Measurements from ENCODE around the gene CYP24A1. TPM values are rescaled to one million over a fixed set of nuclear protein-coding genes. Genes with fewer than 3 reads are reported as not detected.

Gene CYP24A1
- total and polyA plus RNA-seq, 2 donors (not counting 3 experiments of a cell fraction or from before 2014, with no cell fraction given) = not detected

- POLR2A ChIA-PET = no interaction called here
- CTCF ChIA-PET = no interaction called here
- dilution Hi-C loops (cut with MboI; ENCODE audit: extremely low pct_ligation_motif_present, low sequenced_read_pairs) = no loop called here
Measured at GRCh38 chr20:54165803-54166202, 8.0 kb downstream of the CYP24A1 start.

More at GRCh38 chr20:54165803-54166202, 8.0 kb downstream of the CYP24A1 start:
- Histone ChIP-seq H3K36me3 (ENCODE audit: control insufficient read depth in 2 of 2, extremely low read depth in 1 of 2, insufficient read depth in 2 of 2, low read length in 2 of 2) (no peaks in the 10 kb centered on the region), H2AFZ (ENCODE audit: low read depth, low read length) (no peak overlapping the region), H3K9me3 (replicated peaks; ENCODE audit: control insufficient read depth, insufficient read depth, low read length) (no peaks in the 10 kb centered on the region), H4K20me1 (replicated peaks; ENCODE audit: control insufficient read depth, extremely low read depth, insufficient read depth, low read length) (no peaks in the 10 kb centered on the region), H3K27me3 (ENCODE audit: control insufficient read depth in 2 of 2, insufficient read depth in 2 of 2, low read length in 2 of 2) (no peaks in the 10 kb centered on the region), H3K79me2 (ENCODE audit: control insufficient read depth, insufficient read depth, low read length) (no peaks in the 10 kb centered on the region), H3K9me1 (replicated peaks; ENCODE audit: control insufficient read depth, extremely low read depth, insufficient read depth, low read length) (no peaks in the 10 kb centered on the region), H3K9ac (replicated peaks; ENCODE audit: extremely low read depth, insufficient read depth, low read length) (no peak overlapping the region), H3K27ac (ENCODE audit: insufficient read depth, low read depth, low read length) (no peak overlapping the region), H3K4me1 (ENCODE audit: control insufficient read depth, extremely low read depth, insufficient read depth, low read length) (no peaks in the 10 kb centered on the region), H3K4me2 (ENCODE audit: insufficient read depth, low read length) (no peak overlapping the region), H3K4me3 (replicated peaks in 1 of 3; ENCODE audit: insufficient read depth in 1 of 3, low read depth in 1 of 3, low read length in 3 of 3) (no peak overlapping the region)
- no peak for FAIRE-seq
- no TSS peak for BruUV-seq (replicated peaks)
- intact Hi-C loops (cut with micrococcal nuclease) = no loop called here
- TF ChIP-seq GATA2 (IDR thresholded peaks at IDR 0.05; ENCODE audit: insufficient read depth, insufficient read length, low read depth, low read length) (no peak), POLR2AphosphoS5 (IDR thresholded peaks at IDR 0.05; ENCODE audit: insufficient read depth, low read depth, low read length) (no peak), JUN (IDR thresholded peaks at IDR 0.05; ENCODE audit: borderline replicate concordance, insufficient read depth, insufficient read length, low read depth) (no peak), MAX (IDR thresholded peaks at IDR 0.05; ENCODE audit: insufficient read depth, insufficient read length) (no peak), FOS (IDR thresholded peaks at IDR 0.05; ENCODE audit: borderline replicate concordance, insufficient read depth, low read length) (no peak), EZH2 (IDR thresholded peaks at IDR 0.05; ENCODE audit: borderline replicate concordance, low read depth, low read length, severe bottlenecking) (no peak), POLR2A (IDR thresholded peaks at IDR 0.05; ENCODE audit: low read depth, low read length) (no peak)
- TF ChIP-seq, protein P1, sequence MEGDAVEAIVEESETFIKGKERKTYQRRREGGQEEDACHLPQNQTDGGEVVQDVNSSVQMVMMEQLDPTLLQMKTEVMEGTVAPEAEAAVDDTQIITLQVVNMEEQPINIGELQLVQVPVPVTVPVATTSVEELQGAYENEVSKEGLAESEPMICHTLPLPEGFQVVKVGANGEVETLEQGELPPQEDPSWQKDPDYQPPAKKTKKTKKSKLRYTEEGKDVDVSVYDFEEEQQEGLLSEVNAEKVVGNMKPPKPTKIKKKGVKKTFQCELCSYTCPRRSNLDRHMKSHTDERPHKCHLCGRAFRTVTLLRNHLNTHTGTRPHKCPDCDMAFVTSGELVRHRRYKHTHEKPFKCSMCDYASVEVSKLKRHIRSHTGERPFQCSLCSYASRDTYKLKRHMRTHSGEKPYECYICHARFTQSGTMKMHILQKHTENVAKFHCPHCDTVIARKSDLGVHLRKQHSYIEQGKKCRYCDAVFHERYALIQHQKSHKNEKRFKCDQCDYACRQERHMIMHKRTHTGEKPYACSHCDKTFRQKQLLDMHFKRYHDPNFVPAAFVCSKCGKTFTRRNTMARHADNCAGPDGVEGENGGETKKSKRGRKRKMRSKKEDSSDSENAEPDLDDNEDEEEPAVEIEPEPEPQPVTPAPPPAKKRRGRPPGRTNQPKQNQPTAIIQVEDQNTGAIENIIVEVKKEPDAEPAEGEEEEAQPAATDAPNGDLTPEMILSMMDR (IDR thresholded peaks at IDR 0.05; ENCODE audit: extremely low read depth in 1 of 2, insufficient read depth in 1 of 2, low read depth in 1 of 2, low read length in 2 of 2) = no peak
- no peak for DNase-seq (ENCODE audit: low read depth, low spot score)
